Neuronal stem cell (in vitro differentiated cells): ENCODE measurements around the gene CBY2.
"Not testable (repeated sequence)": the region's sequence is repeated elsewhere in the genome, so short reads cannot be mapped to it uniquely, and the experiment has no call there.

ENCODE experiments used
- DNase-seq: peaks from one replicate; pipeline ENCODE4 v3.0.0-alpha.2; 2013; ENCODE audit warnings: low spot score
- H2AFZ ChIP-seq: one replicate; pipeline ENCODE4 v1.6.1; 2013; ENCODE audit warnings: mild to moderate bottlenecking, low read length, inconsistent platforms
- H2AK5ac ChIP-seq: 2 replicates; pipeline ENCODE4 v1.6.1; 2013; ENCODE audit warnings: low read depth, mild to moderate bottlenecking, inconsistent platforms, low read length, moderate library complexity, mixed read lengths
- H2BK120ac ChIP-seq: 2 replicates; pipeline ENCODE4 v1.6.1; 2013; ENCODE audit warnings: low read depth, mild to moderate bottlenecking, inconsistent platforms, low read length, moderate library complexity, mixed read lengths
- H2BK12ac ChIP-seq: one replicate; pipeline ENCODE4 v1.6.1; 2013; ENCODE audit warnings: low read length, inconsistent platforms
- H2BK15ac ChIP-seq: 2 replicates; pipeline ENCODE4 v1.6.1; 2013; ENCODE audit warnings: mild to moderate bottlenecking, low read length, inconsistent platforms, mixed read lengths
- H2BK5ac ChIP-seq: one replicate; pipeline ENCODE4 v1.6.1; 2013; ENCODE audit warnings: inconsistent platforms, mild to moderate bottlenecking, low read length, moderate library complexity
- H3K14ac ChIP-seq: one replicate; pipeline ENCODE4 v1.6.1; 2013; ENCODE audit warnings: low read length, inconsistent platforms
- H3K18ac ChIP-seq: 2 replicates; pipeline ENCODE4 v1.6.1; 2013; ENCODE audit warnings: low read length, inconsistent platforms
- H3K23ac ChIP-seq: 2 replicates; pipeline ENCODE4 v1.6.1; 2013; ENCODE audit warnings: low read depth, mild to moderate bottlenecking, mixed read lengths, low read length, inconsistent platforms; ENCODE audit not compliant: poor library complexity
- H3K27ac ChIP-seq: replicated peaks from 3 replicates; pipeline ENCODE4 v1.5.1; 2013; ENCODE audit warnings: low read length, inconsistent platforms
- H3K27me3 ChIP-seq, 3 experiments: 2 replicates each; pipeline ENCODE4 v1.6.1; 2013; ENCODE audit warnings: low read length in 3 of 3, mild to moderate bottlenecking in 2 of 3, inconsistent platforms in 1 of 3, low read depth in 1 of 3, mixed read lengths in 1 of 3, moderate library complexity in 1 of 3; ENCODE audit not compliant: control insufficient read depth in 3 of 3, insufficient read depth in 3 of 3
- H3K36me3 ChIP-seq, 2 donors: replicated peaks in 1 of 2; 2 replicates each; pipeline ENCODE4 v1.6.1; 2013; ENCODE audit warnings: low read length in 2 of 2; ENCODE audit not compliant: control insufficient read depth in 2 of 2, insufficient read depth in 2 of 2
- H3K4ac ChIP-seq: 2 replicates; pipeline ENCODE4 v1.6.1; 2013; ENCODE audit warnings: inconsistent platforms, mild to moderate bottlenecking, low read length, moderate library complexity
- H3K4me1 ChIP-seq, 2 donors: 1 replicate in 1 of 2; 2 replicates in 1 of 2; pipeline ENCODE4 v1.6.1; 2013; ENCODE audit warnings: low read length in 2 of 2, low read depth in 1 of 2; ENCODE audit not compliant: control insufficient read depth in 2 of 2, insufficient read depth in 1 of 2
- H3K4me2 ChIP-seq: one replicate; pipeline ENCODE4 v1.6.1; 2013; ENCODE audit warnings: mild to moderate bottlenecking, low read length, inconsistent platforms; ENCODE audit not compliant: insufficient read depth, poor library complexity, severe bottlenecking
- H3K4me3 ChIP-seq, 2 donors: 2 replicates each; pipeline ENCODE4 v1.5.1; 2013; ENCODE audit warnings: low read length in 2 of 2, mild to moderate bottlenecking in 2 of 2, inconsistent platforms in 1 of 2, moderate library complexity in 1 of 2
- H3K79me1 ChIP-seq: one replicate; pipeline ENCODE4 v1.6.1; 2013; ENCODE audit warnings: low read depth, mild to moderate bottlenecking, inconsistent platforms, low read length, moderate library complexity
- H3K9ac ChIP-seq: one replicate; pipeline ENCODE4 v1.6.1; 2013; ENCODE audit warnings: mild to moderate bottlenecking, low read depth, low read length, inconsistent platforms; ENCODE audit not compliant: poor library complexity
- H3K9me3 ChIP-seq, 2 donors: replicated peaks in 1 of 2; 2 replicates each; pipeline versions ENCODE3 to v1.6.1; 2013; ENCODE audit warnings: low read length in 2 of 2, mild to moderate bottlenecking in 2 of 2, inconsistent platforms in 1 of 2, low read depth in 1 of 2, mixed read lengths in 1 of 2, moderate library complexity in 1 of 2; ENCODE audit not compliant: control insufficient read depth in 2 of 2, insufficient read depth in 1 of 2
- H4K8ac ChIP-seq: one replicate; pipeline ENCODE4 v1.6.1; 2013; ENCODE audit warnings: low read depth, mild to moderate bottlenecking, inconsistent platforms, low read length, moderate library complexity
- H4K91ac ChIP-seq: one replicate; pipeline ENCODE4 v1.6.1; 2013; ENCODE audit warnings: low read length, low read depth, mild to moderate bottlenecking, inconsistent platforms; ENCODE audit not compliant: poor library complexity
- WGBS, 2 donors: extraction: QIAGEN DNeasy Blood & Tissue Kit; methylation state at CpG; one replicate each; pipeline ENCODE4 v1.1.7; 2013; ENCODE audit warnings: missing lambda C conversion rate in 2 of 2, mixed read lengths in 1 of 2; ENCODE audit not compliant: insufficient read length in 2 of 2, insufficient replicate concordance in 1 of 2; ENCODE audit errors: extremely low coverage in 2 of 2; 5-methylcytosine and 5-hydroxymethylcytosine counted together

CBY2 gene

DNA sequence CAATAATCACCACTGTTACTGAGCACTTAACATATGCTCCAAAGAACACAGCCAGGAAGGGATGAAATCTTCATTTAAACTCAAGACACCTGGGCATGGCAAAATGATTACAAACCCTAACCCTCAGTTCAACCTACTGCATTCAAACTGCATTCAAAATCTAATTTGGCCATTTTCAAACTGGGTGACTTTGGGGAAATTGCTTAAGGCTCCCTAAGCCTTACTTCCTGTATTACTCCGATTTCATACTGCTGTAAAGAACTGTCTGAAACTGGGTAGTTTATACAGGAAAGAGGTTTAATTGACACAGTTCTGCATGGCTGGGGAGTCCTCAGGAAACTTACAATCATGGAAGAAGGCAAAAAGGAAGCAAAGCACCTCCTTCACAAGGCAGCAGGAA, 50.4 kb downstream of the CBY2 start:
- H3K27me3 ChIP-seq, result peaks cover 0 to 11% (median 0%) of the 10 kb centered on the region in 3 experiments
- H3K79me1 ChIP-seq, result no peaks in the 10 kb centered on the region
- DNase-seq, result no peak
- H2AFZ ChIP-seq, result no peak overlapping the region
- H3K27ac ChIP-seq, result no peak overlapping the region
- peaks cover 0 to 10% of the 10 kb centered on the region in 2 donors for H3K4me1 ChIP-seq
- H3K14ac ChIP-seq, result no peak overlapping the region
- H3K4me2 ChIP-seq, result no peak overlapping the region
- H3K18ac ChIP-seq, result no peak overlapping the region
- H3K9me3 ChIP-seq, result no peaks in the 10 kb centered on the region
- H3K23ac ChIP-seq, result no peak overlapping the region
- no peak overlapping the region for H3K4ac ChIP-seq
- H4K91ac ChIP-seq, result no peak overlapping the region
- no peak overlapping the region for H3K4me3 ChIP-seq
- H2AK5ac ChIP-seq, result no peak overlapping the region
- H2BK120ac ChIP-seq, result no peak overlapping the region
- no peak overlapping the region for H4K8ac ChIP-seq
- no peak overlapping the region for H2BK15ac ChIP-seq
- H2BK5ac ChIP-seq, result no peak overlapping the region
- WGBS, 2 donors, result no CpG with 5 or more reads among the region's 1 CpG
- H3K36me3 ChIP-seq, result no peaks in the 10 kb centered on the region
- H3K9ac ChIP-seq, result no peak overlapping the region
- H2BK12ac ChIP-seq, result no peak overlapping the region

DNA sequence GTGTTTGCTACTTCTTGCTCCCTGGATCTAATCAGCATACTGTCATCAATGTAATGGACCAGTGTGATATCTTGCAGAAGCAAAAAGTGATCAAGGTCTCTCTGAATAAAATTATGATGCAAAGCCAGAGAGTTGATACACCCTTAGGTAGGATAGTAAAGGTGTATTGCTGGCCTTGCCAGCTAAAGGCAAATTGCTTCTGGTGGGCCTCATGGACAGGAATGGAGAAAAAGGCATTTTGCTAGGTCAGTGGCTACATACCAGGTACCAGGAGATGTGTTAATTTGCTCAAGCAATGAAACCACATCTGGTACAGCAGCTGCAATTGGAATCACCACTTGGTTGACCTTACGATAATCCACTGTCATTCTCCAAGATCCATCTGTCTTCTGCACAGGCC, 54.4 kb downstream of the CBY2 start:
- no CpG with 5 or more reads among the region's 1 CpG for WGBS, 2 donors
- H3K4me1 ChIP-seq, H3K27ac ChIP-seq, H3K23ac ChIP-seq, H3K36me3 ChIP-seq, H3K14ac ChIP-seq, H3K4me2 ChIP-seq, H2BK12ac ChIP-seq, H3K9ac ChIP-seq, H2BK120ac ChIP-seq, H3K9me3 ChIP-seq, H3K4me3 ChIP-seq, H4K8ac ChIP-seq, H2BK15ac ChIP-seq, H2BK5ac ChIP-seq, H3K18ac ChIP-seq, H3K4ac ChIP-seq, H3K27me3 ChIP-seq, H4K91ac ChIP-seq, H2AK5ac ChIP-seq, H2AFZ ChIP-seq, DNase-seq, H3K79me1 ChIP-seq: not testable (repeated sequence)

DNA sequence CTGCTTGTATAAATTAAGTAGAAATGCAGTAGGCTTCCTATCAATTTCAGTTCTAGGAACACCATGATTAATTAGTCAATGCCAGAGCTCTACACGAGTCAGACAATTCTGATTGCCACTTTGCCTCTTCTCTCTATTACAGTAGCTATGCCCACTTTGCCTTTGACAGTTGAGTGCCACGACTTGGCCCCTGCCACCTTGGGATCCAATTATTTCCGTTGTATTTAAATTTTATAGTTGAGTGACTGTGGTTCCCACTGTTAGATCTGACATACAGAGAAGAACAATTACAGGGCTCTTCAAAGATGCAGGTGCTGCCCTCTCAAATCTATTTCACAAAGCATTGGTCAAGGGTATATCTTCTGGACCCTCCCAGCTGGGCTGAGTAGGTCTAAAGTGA, 55.5 kb downstream of the CBY2 start:
- H4K91ac ChIP-seq, H3K23ac ChIP-seq, H3K9ac ChIP-seq, H3K4me1 ChIP-seq, H2AFZ ChIP-seq, H3K14ac ChIP-seq, H2BK120ac ChIP-seq, H3K9me3 ChIP-seq, H3K18ac ChIP-seq, H3K79me1 ChIP-seq, H3K27me3 ChIP-seq, H2BK5ac ChIP-seq, DNase-seq, H2BK12ac ChIP-seq, H4K8ac ChIP-seq, H3K4me3 ChIP-seq, H2AK5ac ChIP-seq, H3K4me2 ChIP-seq, H3K4ac ChIP-seq, H3K27ac ChIP-seq, H2BK15ac ChIP-seq, H3K36me3 ChIP-seq: not testable (repeated sequence)
- no CpG with 5 or more reads among the region's 3 CpGs for WGBS, 2 donors

- H3K23ac ChIP-seq, result no peak overlapping the region
- H2BK12ac ChIP-seq, result no peak overlapping the region
- H3K9me3 ChIP-seq, result no peaks in the 10 kb centered on the region
- no peak overlapping the region for H2BK5ac ChIP-seq
- no peak overlapping the region for H4K91ac ChIP-seq
- H4K8ac ChIP-seq, result no peak overlapping the region
- no peak overlapping the region for H2AK5ac ChIP-seq
- peaks cover 0 to 8% (median 0%) of the 10 kb centered on the region in 3 experiments for H3K27me3 ChIP-seq
- peak overlapping the region; percentile 66 for H3K14ac ChIP-seq
- no peak overlapping the region for H3K4me2 ChIP-seq
- no CpG with 5 or more reads among the region's 4 CpGs for WGBS, 2 donors
- H3K4me1 ChIP-seq, result peaks cover 0 to 1% of the 10 kb centered on the region in 2 donors
- H3K4me3 ChIP-seq, result no peak overlapping the region
- no peak overlapping the region for H2BK120ac ChIP-seq
- no peak overlapping the region for H3K4ac ChIP-seq
- no peaks in the 10 kb centered on the region for H3K36me3 ChIP-seq
- no peak overlapping the region for H2BK15ac ChIP-seq
- H3K79me1 ChIP-seq, result peaks cover 3% of the 10 kb centered on the region
- H3K9ac ChIP-seq, result no peak overlapping the region
- H3K18ac ChIP-seq, result no peak overlapping the region
- no peak overlapping the region for H3K27ac ChIP-seq
- H2AFZ ChIP-seq, result no peak overlapping the region
- DNase-seq, result no peak
Measured at GRCh38 chr13:45763419-45763818, 61.3 kb downstream of the CBY2 start.
